GM23338 (cell line): ENCODE data around the gene SDHB.

Experiments used
- CTCF ChIP-seq, 2 experiments: fragments of 200-600 bp in 1 of 2; sonication (generic) in 1 of 2; conservative IDR thresholded peaks; 2 replicates each; pipeline versions ENCODE4 v1.5.1 to v1.6.1; 2016 to 2017; ENCODE audit warnings: antibody characterized with exemption in 2 of 2, low read depth in 2 of 2, mild to moderate bottlenecking in 2 of 2, moderate library complexity in 1 of 2
- EZH2 ChIP-seq: fragments of 200-600 bp; sonication (generic); IDR thresholded peaks from one replicate; pipeline ENCODE4 v1.8.0; 2017; ENCODE audit warnings: antibody characterized with exemption, mild to moderate bottlenecking, low read depth; ENCODE audit not compliant: unreplicated experiment
- EZH2phosphoT487 ChIP-seq: fragments of 200-600 bp; sonication (generic); IDR thresholded peaks from one replicate; pipeline ENCODE4 v1.8.1; 2018; ENCODE audit warnings: antibody characterized with exemption; ENCODE audit not compliant: unreplicated experiment
- POLR2AphosphoS5 ChIP-seq: IDR thresholded peaks from 2 replicates; pipeline ENCODE4 v1.6.1; 2016; ENCODE audit warnings: antibody characterized with exemption, low read depth
- REST ChIP-seq: IDR thresholded peaks from one replicate; pipeline ENCODE4 v1.6.1; 2018; ENCODE audit warnings: antibody characterized with exemption; ENCODE audit not compliant: unreplicated experiment

- TF ChIP-seq POLR2AphosphoS5, result no peak
- no peak for TF ChIP-seq REST
- no peak for TF ChIP-seq EZH2phosphoT487
- TF ChIP-seq EZH2, result no peak
- no peak for TF ChIP-seq CTCF (conservative IDR thresholded peaks at IDR 0.05; ENCODE audit: low read depth in 2 of 2)
Observed at GRCh38 chr1:17095141-17095540, 41.3 kb upstream of the SDHB start.
